ENCODE measurements around the gene LSAMP.
"Not testable (repeated sequence)": the region's sequence is repeated elsewhere in the genome, so short reads cannot be mapped to it uniquely, and the experiment has no call there.

The LSAMP gene

DNA sequence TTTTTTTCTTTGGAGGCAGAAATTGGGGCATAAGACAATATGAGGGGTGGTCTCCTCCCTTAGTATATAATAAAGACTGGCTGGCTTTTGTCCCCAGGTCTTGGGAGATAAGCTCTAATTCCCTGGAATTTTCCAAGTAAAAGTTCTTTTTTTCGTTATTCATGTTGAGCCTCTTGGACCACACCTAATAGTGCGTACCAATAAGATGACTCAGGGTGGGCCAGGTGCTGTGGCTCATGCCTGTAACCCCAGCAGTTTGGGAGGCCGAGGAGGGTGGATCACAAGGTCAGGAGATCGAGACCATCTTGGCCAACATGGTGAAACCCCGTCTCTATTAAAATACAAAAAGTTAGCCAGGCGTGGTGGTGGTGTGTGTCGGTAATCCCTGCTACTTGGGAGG is 645.2 kb downstream of the LSAMP start:
- not testable (repeated sequence) for DNase-seq (ENCODE audit: low read depth)

GRCh38 chr3:115792206-115792955 is 652.9 kb downstream of the LSAMP start:
- no peak for DNase-seq (ENCODE audit: low read depth)

GRCh38 chr3:115791271-115792153 is 653.8 kb downstream of the LSAMP start:
- DNase-seq (ENCODE audit: low read depth), result not testable (repeated sequence)

GRCh38 chr3:115790759-115791158 is 654.5 kb downstream of the LSAMP start:
- peak; percentile 95 for DNase-seq (ENCODE audit: low read depth)

DNA sequence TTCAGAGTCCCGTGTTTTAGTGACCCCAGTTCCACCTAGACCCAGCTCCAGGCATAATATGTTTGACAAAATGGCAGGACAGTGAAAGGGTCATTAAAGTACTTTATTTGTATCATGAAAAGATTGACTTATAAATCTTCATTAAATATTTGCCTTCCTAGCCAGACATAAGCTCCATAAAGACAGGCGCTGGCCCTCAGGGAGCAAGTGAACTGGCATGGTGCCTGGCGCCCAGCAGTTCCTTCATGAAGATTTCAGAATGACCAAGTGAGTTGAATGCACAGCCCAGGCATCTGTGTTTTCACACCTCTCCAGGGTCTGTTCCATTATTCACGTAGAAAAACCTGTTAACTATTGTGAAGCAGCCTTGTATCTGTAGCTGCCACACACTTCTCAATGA is 655.8 kb downstream of the LSAMP start:
- DNase-seq (ENCODE audit: low read depth), result no peak

GRCh38 chr3:115788921-115789470 is 656.3 kb downstream of the LSAMP start:
- peak; percentile 94 for DNase-seq (ENCODE audit: low read depth)

GRCh38 chr3:115787818-115788217 is 657.5 kb downstream of the LSAMP start:
- DNase-seq (ENCODE audit: low read depth), result no peak

DNA sequence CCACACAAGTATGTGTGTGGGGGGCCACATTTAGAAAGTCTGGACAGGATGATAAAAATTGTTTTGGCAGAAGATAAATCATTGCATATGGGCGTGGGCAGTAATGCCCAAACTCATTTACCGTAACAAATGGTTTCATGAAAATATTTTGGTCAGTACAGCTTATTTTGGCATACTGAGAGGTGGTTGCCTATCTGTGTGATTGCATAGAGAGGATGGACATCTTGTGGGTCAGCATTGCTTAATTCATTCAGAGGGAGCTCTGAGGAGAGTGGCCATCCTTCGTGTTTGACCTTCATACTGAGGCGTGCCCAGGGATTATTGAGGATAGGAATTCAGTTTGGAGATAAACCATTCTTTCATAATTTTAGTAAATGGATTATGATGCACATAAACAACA is 659.5 kb downstream of the LSAMP start:
- DNase-seq (ENCODE audit: low read depth), result no peak

DNA sequence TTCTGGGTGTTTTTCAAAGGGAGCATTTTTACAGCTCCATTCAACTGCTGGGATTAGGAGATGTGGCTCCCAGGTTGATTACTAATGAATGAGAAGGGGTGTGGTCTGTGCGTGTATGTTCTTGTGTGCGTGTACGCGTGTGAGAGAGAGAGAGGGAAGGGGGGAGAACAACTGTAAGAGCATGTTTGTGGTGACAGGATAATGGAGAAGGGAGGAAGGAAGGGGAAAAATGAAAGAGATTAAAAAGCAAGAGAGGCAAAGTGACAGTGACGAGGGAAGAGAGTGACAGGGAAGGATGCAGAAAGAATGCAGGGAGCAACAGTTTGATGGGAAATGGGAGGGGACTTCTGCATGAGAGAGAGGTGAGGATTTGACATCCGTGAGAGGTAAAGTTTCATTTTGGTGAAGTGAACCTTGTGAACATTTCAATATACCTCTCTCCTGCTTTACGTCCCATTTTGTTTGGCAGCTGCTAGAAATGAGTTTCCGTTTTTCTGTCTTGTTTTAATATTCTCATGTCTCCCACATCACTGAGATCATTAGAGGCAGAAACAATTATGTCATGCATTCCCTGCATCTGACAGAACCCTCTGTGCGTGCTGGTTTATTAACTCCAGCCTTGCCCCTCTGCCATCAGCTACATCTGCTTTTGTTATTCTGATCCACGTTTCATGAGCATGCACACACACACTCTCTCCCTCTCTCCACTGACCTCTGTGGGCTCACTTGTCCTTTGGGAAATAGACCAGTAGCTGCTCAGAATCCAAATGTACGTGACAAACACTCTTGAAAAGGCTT is 660.3 kb downstream of the LSAMP start:
- DNase-seq (ENCODE audit: low read depth), result no peak

DNA sequence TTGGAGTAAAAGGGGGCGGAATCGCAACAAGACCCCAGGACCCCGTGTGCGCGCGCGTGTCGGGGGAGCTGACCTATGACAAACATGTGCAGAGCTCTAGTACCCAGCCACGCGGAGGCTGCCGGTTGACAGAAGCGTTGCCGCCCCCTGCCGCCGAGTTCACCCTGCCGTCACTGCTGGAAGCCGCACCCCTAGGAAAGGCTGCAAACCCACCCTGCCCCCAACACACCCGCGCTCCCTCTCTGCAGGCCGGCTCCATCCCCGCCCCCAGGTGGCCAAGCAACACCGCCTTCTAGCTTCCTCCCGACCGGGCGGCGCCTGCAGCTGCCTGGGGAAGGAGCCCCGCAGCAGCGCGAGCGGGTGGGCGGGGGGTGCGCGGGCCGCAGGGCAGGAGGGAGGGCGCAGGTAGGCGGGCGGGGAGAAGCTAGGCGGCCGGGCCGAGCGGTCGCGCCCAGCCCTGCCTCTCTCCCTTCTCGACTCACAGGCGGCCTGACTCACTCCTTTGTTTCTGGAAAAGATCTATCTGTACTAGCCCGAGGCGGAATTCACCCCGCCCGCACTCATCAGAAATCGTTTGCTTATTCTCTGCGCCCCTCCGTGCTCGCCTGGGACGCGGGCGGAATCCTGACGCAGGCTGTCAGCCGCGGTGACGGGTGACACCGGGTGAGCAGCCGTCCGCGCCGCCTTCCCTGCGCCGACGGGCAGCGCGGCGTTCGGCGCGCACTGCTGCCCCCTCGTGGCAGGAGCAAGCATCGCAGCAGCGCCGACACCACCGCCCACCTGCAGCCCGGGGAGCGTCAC is 661.1 kb downstream of the LSAMP start:
- peak; percentile 76 for DNase-seq (ENCODE audit: low read depth)

GRCh38 chr3:115783426-115783825 is 661.9 kb downstream of the LSAMP start:
- DNase-seq (ENCODE audit: low read depth), result not testable (repeated sequence)

GRCh38 chr3:115779011-115779410 is 666.3 kb downstream of the LSAMP start:
- DNase-seq (ENCODE audit: low read depth), result no peak

DNA sequence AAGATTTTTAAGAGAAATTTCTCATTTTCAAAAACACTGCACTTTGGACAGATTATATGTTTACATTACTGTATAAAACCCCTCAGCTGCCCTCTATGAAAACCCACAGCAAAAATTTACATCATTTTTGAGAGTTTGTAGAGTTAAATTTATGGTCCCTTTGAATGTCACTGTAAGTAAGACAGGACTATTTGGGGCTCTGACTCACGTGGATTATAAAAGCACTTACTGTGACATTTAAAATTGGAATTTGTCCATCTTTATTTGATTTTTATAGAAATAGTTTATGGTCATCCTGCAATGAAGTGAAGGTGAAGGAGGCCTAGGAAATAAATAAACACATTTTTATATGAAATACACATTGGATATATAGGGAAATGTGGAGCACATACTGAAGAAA is 672.3 kb downstream of the LSAMP start:
- DNase-seq (ENCODE audit: low read depth), result no peak

DNA sequence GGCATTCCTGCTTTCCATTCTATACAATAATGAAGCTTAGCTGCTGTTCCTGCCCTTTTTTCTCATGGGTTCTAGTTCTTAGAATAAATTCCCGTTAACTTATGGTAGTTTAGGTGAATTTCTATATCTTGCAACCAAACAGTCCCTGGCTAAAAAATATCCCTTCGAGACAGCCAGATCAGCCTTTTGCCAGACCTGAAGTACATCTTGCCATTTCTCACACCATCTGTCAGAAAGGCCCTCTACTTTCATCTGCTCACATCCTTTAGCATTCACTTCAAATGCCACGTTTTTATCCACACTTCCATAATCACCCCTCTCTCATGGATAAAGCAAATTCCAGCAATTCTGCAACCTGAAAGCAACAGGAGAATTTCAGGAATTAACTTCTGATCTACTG is 676.6 kb downstream of the LSAMP start:
- no peak for DNase-seq (ENCODE audit: low read depth)

- no peak for DNase-seq (ENCODE audit: low read depth)
Measured at GRCh38 chr3:115766587-115767482, 678.5 kb downstream of the LSAMP start.

DNA sequence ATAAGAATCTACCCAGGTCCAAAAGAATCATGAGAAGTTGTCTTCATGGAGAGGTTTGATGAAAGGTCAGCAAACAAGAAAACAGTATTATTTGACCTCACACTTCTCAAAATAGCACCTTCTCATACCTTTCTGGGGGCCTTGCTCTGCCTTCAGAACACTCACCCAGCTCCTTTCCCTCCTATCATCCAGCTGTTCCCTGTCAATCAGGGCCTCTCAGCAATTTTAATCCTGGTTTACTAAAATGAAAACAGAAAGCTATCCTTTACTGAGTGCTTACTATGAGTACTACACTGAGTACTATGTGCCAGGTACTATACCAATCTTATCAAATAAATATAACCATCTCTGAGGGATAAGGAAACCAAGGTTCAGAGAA is 683.4 kb downstream of the LSAMP start:
- no peak for DNase-seq (ENCODE audit: low read depth)

- no peak for DNase-seq (ENCODE audit: low read depth)
Measured at GRCh38 chr3:115760716-115761115, 684.6 kb downstream of the LSAMP start.

DNA sequence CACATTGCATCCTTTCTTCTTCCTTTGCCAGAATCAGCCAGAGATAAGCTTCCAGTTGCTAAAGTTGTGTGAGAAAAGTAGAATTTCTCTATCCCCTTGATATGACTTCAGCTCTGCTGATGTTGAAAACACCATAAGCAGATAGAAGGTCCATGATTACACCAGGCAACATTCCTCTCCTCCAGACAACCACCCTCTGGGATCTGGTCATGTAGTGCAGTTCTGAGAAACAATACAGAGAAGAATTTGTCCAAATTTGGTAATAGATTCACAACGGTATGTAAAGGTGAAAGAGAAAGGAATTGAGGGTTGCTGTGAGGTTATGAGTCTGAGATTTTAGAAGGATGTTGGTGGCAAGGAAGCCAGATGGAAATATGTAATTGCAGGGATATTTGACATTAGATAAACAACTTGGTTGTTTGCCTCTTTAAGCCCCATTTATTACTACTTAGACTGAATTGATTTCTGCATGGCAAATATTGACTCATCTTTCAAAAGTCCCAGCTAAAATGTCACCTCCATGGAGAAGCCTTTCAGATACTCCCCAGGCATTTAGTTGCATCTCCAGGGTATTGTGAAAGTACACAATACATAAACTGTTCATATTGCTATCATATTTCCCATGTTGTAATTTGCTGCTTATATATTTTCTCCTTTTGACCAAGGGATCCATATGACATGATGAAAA is 687.1 kb downstream of the LSAMP start:
- no peak for DNase-seq (ENCODE audit: low read depth)

DNA sequence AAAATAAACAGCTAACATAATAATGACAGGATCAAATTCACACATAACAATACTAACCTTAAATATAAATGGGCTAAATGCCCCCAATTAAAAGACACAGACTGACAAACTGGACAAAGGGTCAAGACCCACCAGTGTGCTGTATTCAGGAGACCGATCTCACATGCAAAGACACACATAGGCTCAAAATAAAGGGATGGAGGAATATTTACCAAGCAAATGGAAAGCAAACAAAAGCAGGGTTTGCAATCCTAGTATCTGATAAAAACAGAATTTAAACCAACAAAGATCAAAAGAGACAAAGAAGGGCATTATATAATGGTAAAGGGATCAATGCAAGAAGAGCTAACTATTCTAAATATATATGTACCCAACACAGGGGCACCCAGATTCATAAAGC is 692.3 kb downstream of the LSAMP start:
- DNase-seq (ENCODE audit: low read depth), result not testable (repeated sequence)
